ENCODE measurements around the gene MRPS35. TPM values are rescaled to one million over a fixed set of nuclear protein-coding genes. Genes with fewer than 3 reads are reported as not detected.
A peak's percentile ranks its signal among the peaks of the same experiment; 100 is the strongest.

MRPS35 gene
- total RNA-seq, 4 donors from 2014 or later: 30.7 to 78.8 (median 63.8) TPM

GRCh38 chr12:27747111-27747820 lies 36.6 kb downstream of the MRPS35 start:
- WGBS, 2 donors (ENCODE audit: low coverage in 1 of 2): 59 to 61% methylated on average over 3 of the region's 3 CpGs

GRCh38 chr12:27751386-27752047 lies 40.9 kb downstream of the MRPS35 start:
- TF ChIP-seq POLR2A (IDR thresholded peaks at IDR 0.05) (no peak), POLR2AphosphoS5 (IDR thresholded peaks at IDR 0.05) (peak in 2 of 3 donors; percentile 73 to 84), CTCF (IDR thresholded peaks at IDR 0.05) (no peak)
- Histone ChIP-seq H3K9me3 (no peaks in the 10 kb centered on the region), H3K27ac (peak overlapping the region; percentile 55 to 75 (median 64)), H3K27me3 (no peaks in the 10 kb centered on the region), H3K4me3 (no peak overlapping the region), H3K36me3 (peaks cover 0 to 10% (median 3%) of the 10 kb centered on the region in 4 donors), H3K4me1 (peaks cover 9 to 63% (median 26%) of the 10 kb centered on the region in 4 donors)
- WGBS, 2 donors (ENCODE audit: low coverage in 1 of 2): 72% methylated on average over 15 of the region's 15 CpGs; no CpG with 5 or more reads in 1 of the 2 donors
- in situ Hi-C loops (cut with MboI; ENCODE audit: low pct_ligation_motif_present in 1 of 4, low pct_unique_long_range_greater_than_20kb in 1 of 4, low sequenced_read_pairs in 3 of 4) (no loop called here), intact Hi-C loops (cut with DNase I; ENCODE audit: low total_unique reads) (no loop called here)
- DNase-seq: peak; percentile 87

More at GRCh38 chr12:27747111-27747820, 36.6 kb downstream of the MRPS35 start:
- intact Hi-C loops (cut with DNase I; ENCODE audit: low total_unique reads) (no loop called here), in situ Hi-C loops (cut with MboI; ENCODE audit: low pct_ligation_motif_present in 1 of 4, low pct_unique_long_range_greater_than_20kb in 1 of 4, low sequenced_read_pairs in 3 of 4) (loop anchor here in 1 of 4 donors (25.0 kb wide), 1 partner anchor 190 kb away; no protein-coding TSS in a partner anchor)
- Histone ChIP-seq H3K4me1 (peaks cover 9 to 36% (median 20%) of the 10 kb centered on the region in 4 donors), H3K36me3 (no peaks in the 10 kb centered on the region), H3K9me3 (no peaks in the 10 kb centered on the region), H3K27me3 (no peaks in the 10 kb centered on the region), H3K27ac (peak overlapping the region; percentile 69 to 79 (median 74)), H3K4me3 (no peak overlapping the region)
- TF ChIP-seq POLR2A (IDR thresholded peaks at IDR 0.05) (no peak), POLR2AphosphoS5 (IDR thresholded peaks at IDR 0.05) (no peak), EP300 (IDR thresholded peaks at IDR 0.05; ENCODE audit: low read depth) (no peak), CTCF (IDR thresholded peaks at IDR 0.05) (no peak)
- DNase-seq: no peak

GRCh38 chr12:27754795-27755194 lies 44.2 kb downstream of the MRPS35 start:
- H3K9me3 ChIP-seq: no peaks in the 10 kb centered on the region
- H3K27me3 ChIP-seq: no peaks in the 10 kb centered on the region
- in situ Hi-C loops (cut with MboI; ENCODE audit: low pct_ligation_motif_present in 1 of 4, low pct_unique_long_range_greater_than_20kb in 1 of 4, low sequenced_read_pairs in 3 of 4) (no loop called here), intact Hi-C loops (cut with DNase I; ENCODE audit: low total_unique reads) (no loop called here)
- no peak for TF ChIP-seq CTCF (IDR thresholded peaks at IDR 0.05)
- no peak for TF ChIP-seq POLR2A (IDR thresholded peaks at IDR 0.05)
- no peak for TF ChIP-seq POLR2AphosphoS5 (IDR thresholded peaks at IDR 0.05)
- no peak for TF ChIP-seq EP300 (IDR thresholded peaks at IDR 0.05; ENCODE audit: low read depth)
- peaks cover 0 to 10% (median 3%) of the 10 kb centered on the region in 4 donors for H3K36me3 ChIP-seq
- peak overlapping the region in 2 of 4 donors; percentile 8 to 35 for H3K27ac ChIP-seq
- 59 to 62% methylated on average over 3 of the region's 3 CpGs for WGBS, 2 donors (ENCODE audit: low coverage in 1 of 2)
- peak; percentile 56 for DNase-seq
- no peak overlapping the region for H3K4me3 ChIP-seq
- H3K4me1 ChIP-seq: peaks cover 0 to 38% (median 11%) of the 10 kb centered on the region in 4 donors

GRCh38 chr12:27756670-27757195 lies 46.1 kb downstream of the MRPS35 start:
- H3K27ac ChIP-seq: no peak overlapping the region
- 91 to 98% methylated on average over 6 to 7 of the region's 7 CpGs for WGBS, 2 donors (ENCODE audit: low coverage in 1 of 2)
- peaks cover 0 to 33% (median 11%) of the 10 kb centered on the region in 4 donors for H3K4me1 ChIP-seq
- intact Hi-C loops (cut with DNase I; ENCODE audit: low total_unique reads) (no loop called here), in situ Hi-C loops (cut with MboI; ENCODE audit: low pct_ligation_motif_present in 1 of 4, low pct_unique_long_range_greater_than_20kb in 1 of 4, low sequenced_read_pairs in 3 of 4) (no loop called here)
- no peaks in the 10 kb centered on the region for H3K9me3 ChIP-seq
- H3K36me3 ChIP-seq: peaks cover 0 to 10% (median 3%) of the 10 kb centered on the region in 4 donors
- no peak for DNase-seq
- no peaks in the 10 kb centered on the region for H3K27me3 ChIP-seq
- no peak overlapping the region for H3K4me3 ChIP-seq
- TF ChIP-seq EP300 (IDR thresholded peaks at IDR 0.05; ENCODE audit: low read depth) (no peak), CTCF (IDR thresholded peaks at IDR 0.05) (no peak), POLR2AphosphoS5 (IDR thresholded peaks at IDR 0.05) (no peak), POLR2A (IDR thresholded peaks at IDR 0.05) (no peak)

Measured in transverse colon (tissue), 4 donors.